CD4-positive, alpha-beta T cell treated with Interleukin-10 for 1 hour (primary cell): Measurements from ENCODE around the gene STMP1.
A peak's percentile ranks its signal among the peaks of the same experiment; 100 is the strongest.
"Not testable (repeated sequence)": the region's sequence is repeated elsewhere in the genome, so short reads cannot be mapped to it uniquely, and the experiment has no call there.

Source experiments
- DNase-seq: peaks from one replicate; pipeline ENCODE4 v3.0.0-alpha.2; 2020

The STMP1 gene

GRCh38 chr7:135662373-135663114, at the start of gene STMP1:
TSS of gene STMP1 (plus strand) at chr7:135662514.
- DNase-seq, result peak; percentile 95

GRCh38 chr7:135616136-135616535, 46.2 kb upstream of the STMP1 start:
- no peak for DNase-seq

GRCh38 chr7:135617781-135618180, 44.5 kb upstream of the STMP1 start:
- DNase-seq, result no peak

GRCh38 chr7:135618510-135618909, 43.8 kb upstream of the STMP1 start:
- no peak for DNase-seq

- DNase-seq, result no peak
Measured at GRCh38 chr7:135620447-135620846, 41.9 kb upstream of the STMP1 start.

- peak; percentile 58 for DNase-seq
Measured at GRCh38 chr7:135620980-135621850, 41.1 kb upstream of the STMP1 start.

- no peak for DNase-seq
Measured at GRCh38 chr7:135634191-135634878, 28.0 kb upstream of the STMP1 start.

GRCh38 chr7:135639690-135640089, 22.6 kb upstream of the STMP1 start:
- not testable (repeated sequence) for DNase-seq

- no peak for DNase-seq
Measured at GRCh38 chr7:135644154-135644553, 18.2 kb upstream of the STMP1 start.

GRCh38 chr7:135644729-135645128, 17.6 kb upstream of the STMP1 start:
- DNase-seq, result no peak

GRCh38 chr7:135645296-135645904, 16.9 kb upstream of the STMP1 start:
- peak; percentile 54 for DNase-seq

- DNase-seq, result no peak
Measured at GRCh38 chr7:135647755-135648154, 14.6 kb upstream of the STMP1 start.

GRCh38 chr7:135648235-135648634, 14.1 kb upstream of the STMP1 start:
- no peak for DNase-seq

GRCh38 chr7:135650831-135651573, 11.3 kb upstream of the STMP1 start:
- no peak for DNase-seq

- DNase-seq, result no peak
Measured at GRCh38 chr7:135653340-135654080, 8.8 kb upstream of the STMP1 start.

- DNase-seq, result no peak
Measured at GRCh38 chr7:135658564-135658963, 3.8 kb upstream of the STMP1 start.

- no peak for DNase-seq
Measured at GRCh38 chr7:135659159-135659846, 3.0 kb upstream of the STMP1 start.

GRCh38 chr7:135661311-135662122, 797 bp upstream of the STMP1 start:
- DNase-seq, result peak; percentile 8

GRCh38 chr7:135662123-135662372, 266 bp upstream of the STMP1 start:
- no peak for DNase-seq

- no peak for DNase-seq
Measured at GRCh38 chr7:135664046-135664589, 1.8 kb downstream of the STMP1 start.
